Pancreas (tissue), 10 donors: Measurements from ENCODE around the gene PRSS58. TPM values are rescaled to one million over a fixed set of nuclear protein-coding genes. Genes with fewer than 3 reads are reported as not detected.

Experiments used
- ATAC-seq, 4 donors: fragments of 200-7000 bp; cut with Tn5 transposase; one replicate each; pipeline versions ENCODE4 v1.8.0 to v1.9.1; 2020; ENCODE audit warnings: mild to moderate bottlenecking in 4 of 4, moderate library complexity in 4 of 4
- DNase-seq, 6 donors: peaks; one replicate each; pipeline ENCODE4 v3.0.0-alpha.2; 2020
- FAIRE-seq: peaks from 2 replicates; lab custom pipeline; 2012; peaks lifted over from hg19 to GRCh38; lab: Jason Lieb, UNC
- H3K27ac ChIP-seq, 4 donors: fragments of 200-600 bp; sonication (generic); 1 replicate in 3 of 4; 2 replicates in 1 of 4; pipeline versions ENCODE4 v1.5.0 to v1.8.0; 2020
- H3K27me3 ChIP-seq, 4 donors: fragments of 200-600 bp; one replicate each; pipeline ENCODE4 v1.8.0; 2021
- H3K36me3 ChIP-seq, 3 donors: fragments of 200-600 bp; sonication (generic) in 1 of 3; one replicate each; pipeline versions ENCODE4 v1.5.0 to v1.8.0; 2020 to 2021
- H3K4me1 ChIP-seq, 3 donors: fragments of 200-600 bp; one replicate each; pipeline ENCODE4 v1.8.0; 2021
- H3K4me3 ChIP-seq, 4 donors: fragments of 200-600 bp; sonication (generic) in 2 of 4; one replicate each; pipeline versions ENCODE4 v1.5.0 to v1.8.0; 2020 to 2021
- H3K9me3 ChIP-seq, 4 donors: fragments of 200-600 bp; one replicate each; pipeline ENCODE4 v1.8.0; 2021
- CTCF ChIP-seq, 4 donors: fragments of 200-600 bp; sonication (generic) in 3 of 4; IDR thresholded peaks; one replicate each; pipeline versions ENCODE4 v1.5.0 to v1.8.0; 2021; ENCODE audit warnings: antibody characterized with exemption in 4 of 4
- WGBS, 2 donors: extraction: QIAGEN DNeasy Blood & Tissue Kit; methylation state at CpG; one replicate each; pipeline ENCODE4 v1.1.7; 2013; 5-methylcytosine and 5-hydroxymethylcytosine counted together
- intact Hi-C, 3 donors: fragments of 100-400 bp; cut with DNase I; formaldehyde crosslinking; loops; one replicate each; pipeline versions ENCODE4 v1.11.1 to v1.14.2; 2022
- polyA plus RNA-seq, 2 donors: library from polyadenylated mRNA; stranded (reverse); fragments of 200-250 nt; gene quantifications; one replicate each; pipeline ENCODE4 v1.2.3, GENCODE V29; 2013
- total RNA-seq, 6 donors: library from RNA; stranded (reverse); fragmentation: NEBNext Ultra II Directional in 4 of 6; extraction: Animal tissue kit (Norgen Biotek cat#: 25700) in 4 of 6; gene quantifications; one replicate each; pipeline versions ENCODE4 v1.2.1 to v1.2.4, GENCODE V29; 2021 to 2023
- donor health status: healthy with polysubstance abuse.
- donor health status: DM: no; HTN: no; CAD: no; lungs with moderate emphysema.
- donor health status: DM: no; HTN: no; CAD: no.
- donor health status: control.
- donor health status: control.
- donor health status: Bipolar disorder and iron deficiency.
- donor health status: DM: yes; HTN: yes; CAD: no.
- donor health status: DM: no; HTN: no; CAD: no.
- donor health status: DM: no; HTN: no; CAD: no.
- donor health status: DM: yes; HTN: yes; CAD: no.

Gene PRSS58
- total and polyA plus RNA-seq, 8 donors: 0.19 TPM; not detected in 7

DNA sequence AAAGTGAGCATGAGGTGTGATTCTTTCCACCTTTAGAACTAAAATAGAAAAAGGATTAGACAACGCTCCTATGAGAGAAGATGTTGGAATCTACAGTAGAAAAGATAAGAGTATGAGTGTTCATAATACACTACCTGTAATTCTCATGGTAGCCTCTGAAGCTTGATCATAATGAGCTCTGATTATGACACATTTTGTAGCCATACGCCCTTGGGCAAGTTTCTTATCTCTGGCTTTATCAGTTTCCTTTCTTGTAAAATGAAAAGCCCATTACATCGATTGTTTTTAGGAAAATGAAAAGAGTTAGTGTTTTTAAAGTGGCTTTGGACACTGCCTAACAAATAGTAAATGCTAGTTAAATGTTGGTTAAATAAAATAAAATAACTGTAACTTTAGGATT is 22.4 kb upstream of the PRSS58 start:
- no peak for TF ChIP-seq CTCF (IDR thresholded peaks at IDR 0.05)
- H3K4me3 ChIP-seq: no peak overlapping the region
- ATAC-seq (no peak), DNase-seq (no peak), FAIRE-seq (no peak)
- no peaks in the 10 kb centered on the region for H3K27me3 ChIP-seq
- no peaks in the 10 kb centered on the region for H3K36me3 ChIP-seq
- no peaks in the 10 kb centered on the region for H3K9me3 ChIP-seq
- intact Hi-C loops: no loop called here
- 12% methylated on average over 3 of the region's 3 CpGs for WGBS, 2 donors
- H3K27ac ChIP-seq: no peak overlapping the region
- peaks cover 0 to 6% (median 0%) of the 10 kb centered on the region in 3 donors for H3K4me1 ChIP-seq

DNA sequence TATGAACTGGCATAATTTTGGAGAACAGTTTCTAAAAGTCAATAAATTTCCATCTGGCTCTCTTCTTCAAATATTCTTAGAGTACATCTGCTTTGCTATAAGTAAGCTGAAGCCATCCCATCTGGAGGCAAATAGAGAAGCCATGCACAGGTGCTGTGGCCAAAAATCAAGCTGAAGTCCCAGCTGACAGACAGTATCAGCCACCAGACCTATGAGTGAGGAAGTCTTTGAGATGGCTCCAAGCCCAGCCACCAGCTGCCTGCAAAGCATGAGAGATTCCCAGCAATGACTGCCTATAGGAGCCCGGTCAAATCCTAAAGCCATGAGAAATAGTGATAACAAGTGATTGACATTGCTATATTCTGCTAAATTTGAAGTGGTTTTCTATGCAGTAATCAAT is 21.7 kb upstream of the PRSS58 start:
- WGBS, 2 donors: 29 to 30% methylated on average over 1 of the region's 1 CpG
- peak in 5 of 6 donors; percentile 24 to 58 (median 52) for DNase-seq
- no peak overlapping the region for H3K27ac ChIP-seq
- no peaks in the 10 kb centered on the region for H3K9me3 ChIP-seq
- no peaks in the 10 kb centered on the region for H3K36me3 ChIP-seq
- peaks cover 0 to 6% (median 0%) of the 10 kb centered on the region in 3 donors for H3K4me1 ChIP-seq
- TF ChIP-seq CTCF (IDR thresholded peaks at IDR 0.05): no peak
- intact Hi-C loops: no loop called here
- no peak for FAIRE-seq
- no peaks in the 10 kb centered on the region for H3K27me3 ChIP-seq
- H3K4me3 ChIP-seq: no peak overlapping the region
- ATAC-seq: peak; percentile 80 to 93 (median 86)

DNA sequence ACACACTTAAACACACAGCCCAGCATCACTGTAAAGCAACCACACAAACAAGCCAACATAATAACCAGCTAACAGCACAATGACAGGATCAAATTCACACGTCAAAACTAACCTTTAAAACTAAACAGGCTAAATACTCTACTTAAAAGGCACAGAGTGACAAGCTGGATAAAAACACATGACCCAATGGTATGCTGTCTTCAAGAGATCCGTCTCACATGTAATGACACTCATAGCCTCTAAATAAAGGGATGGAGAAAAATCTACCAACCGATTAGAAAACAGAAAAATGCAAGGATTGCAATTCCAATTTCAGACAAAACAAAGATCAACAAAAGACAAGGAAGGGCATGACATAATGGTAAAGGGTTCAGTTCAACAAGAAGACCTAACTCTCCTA is 17.2 kb upstream of the PRSS58 start:
- Histone ChIP-seq H3K27me3 (no peaks in the 10 kb centered on the region), H3K9me3 (no peaks in the 10 kb centered on the region), H3K27ac (no peak overlapping the region), H3K36me3 (no peaks in the 10 kb centered on the region), H3K4me1 (peaks cover 0 to 1% (median 0%) of the 10 kb centered on the region in 3 donors), H3K4me3 (no peak overlapping the region)
- intact Hi-C loops: no loop called here
- ATAC-seq (no peak), FAIRE-seq (no peak), DNase-seq (no peak)
- 64 to 76% methylated on average over 3 of the region's 3 CpGs for WGBS, 2 donors
- TF ChIP-seq CTCF (IDR thresholded peaks at IDR 0.05): no peak

- no peak overlapping the region for H3K27ac ChIP-seq
- FAIRE-seq (no peak), ATAC-seq (no peak), DNase-seq (no peak)
- TF ChIP-seq CTCF (IDR thresholded peaks at IDR 0.05): no peak
- H3K36me3 ChIP-seq: no peaks in the 10 kb centered on the region
- WGBS, 2 donors: 80 to 86% methylated on average over 2 of the region's 2 CpGs
- H3K9me3 ChIP-seq: no peaks in the 10 kb centered on the region
- H3K4me1 ChIP-seq: no peaks in the 10 kb centered on the region
- no peaks in the 10 kb centered on the region for H3K27me3 ChIP-seq
- H3K4me3 ChIP-seq: no peak overlapping the region
- intact Hi-C loops: no loop called here
Observed at GRCh38 chr7:142272841-142273240, 15.0 kb upstream of the PRSS58 start.

- 60 to 71% methylated on average over 8 of the region's 8 CpGs for WGBS, 2 donors
- ATAC-seq (no peak), DNase-seq (no peak), FAIRE-seq (no peak)
- Histone ChIP-seq H3K9me3 (no peaks in the 10 kb centered on the region), H3K4me3 (no peak overlapping the region), H3K27ac (no peak overlapping the region), H3K27me3 (peaks cover 0 to 5% (median 0%) of the 10 kb centered on the region in 4 donors), H3K36me3 (no peaks in the 10 kb centered on the region), H3K4me1 (no peaks in the 10 kb centered on the region)
- no peak for TF ChIP-seq CTCF (IDR thresholded peaks at IDR 0.05)
- intact Hi-C loops: no loop called here
Observed at GRCh38 chr7:142263598-142264380, 5.9 kb upstream of the PRSS58 start.
